Activated naive CD4-positive, alpha-beta T cell treated with anti-CD3 and anti-CD28 coated beads, Interleukin-2, amount 50 U/mL, for 72 hours (primary cell): ENCODE data around the gene EDC4. TPM values are rescaled to one million over a fixed set of nuclear protein-coding genes. Genes with fewer than 3 reads are reported as not detected.
A peak's percentile ranks its signal among the peaks of the same experiment; 100 is the strongest.
"Not testable (repeated sequence)": the region's sequence is repeated elsewhere in the genome, so short reads cannot be mapped to it uniquely, and the experiment has no call there.

Experiments
- ATAC-seq, 2 donors: fragments of 150-1000 bp; cut with Tn5 transposase; 2 replicates each; pipeline ENCODE4 v1.10.0; 2021; ENCODE audit warnings: mild to moderate bottlenecking in 2 of 2, moderate library complexity in 2 of 2
- DNase-seq, 2 donors: peaks; one replicate each; pipeline ENCODE4 v3.0.0; 2021 to 2022; ENCODE audit warnings: low spot score in 2 of 2
- H3K27ac Mint-ChIP-seq, 2 donors: one replicate each; pipeline ENCODE4 v1.8.0; 2022; ENCODE audit warnings: mild to moderate bottlenecking in 2 of 2, mixed read lengths in 2 of 2
- H3K36me3 Mint-ChIP-seq, 2 donors: one replicate each; pipeline ENCODE4 v1.8.0; 2022; ENCODE audit warnings: mixed read lengths in 2 of 2
- H3K9me3 Mint-ChIP-seq, 2 donors: one replicate each; pipeline ENCODE4 v1.8.0; 2022; ENCODE audit warnings: mixed read lengths in 2 of 2
- total RNA-seq, 2 donors: library from RNA; stranded (reverse); gene quantifications; one replicate each; pipeline ENCODE4 v1.2.3, GENCODE V29; 2022

EDC4 gene
- total RNA-seq, 2 donors from 2014 or later: 108 to 117 TPM

- H3K36me3 Mint-ChIP-seq: peaks cover 0 to 7% of the 10 kb centered on the region in 2 donors
- H3K9me3 Mint-ChIP-seq: no peaks in the 10 kb centered on the region
- ATAC-seq: no peak
- peak within 1 kb of the TSS; percentile 57 to 81 for H3K27ac Mint-ChIP-seq
- DNase-seq: no peak
Observed at GRCh38 chr16:67884684-67885083, 11.8 kb downstream of the EDC4 start, which contains the start of gene NRN1L. TSS of gene NRN1L (plus strand) at chr16:67884885. CDS start at chr16:67884904, 19 bp downstream.

GRCh38 chr16:67885545-67885944 lies 12.7 kb downstream of the EDC4 start:
- Mint-ChIP-seq H3K36me3 (peaks cover 0 to 7% of the 10 kb centered on the region in 2 donors), H3K9me3 (no peaks in the 10 kb centered on the region), H3K27ac (no peak overlapping the region)
- ATAC-seq: no peak
- no peak for DNase-seq

- ATAC-seq: no peak
- peaks cover 0 to 7% of the 10 kb centered on the region in 2 donors for H3K36me3 Mint-ChIP-seq
Observed at GRCh38 chr16:67885976-67886375, 13.1 kb downstream of the EDC4 start.

GRCh38 chr16:67886387-67886786 lies 13.5 kb downstream of the EDC4 start:
- peaks cover 0 to 7% of the 10 kb centered on the region in 2 donors for H3K36me3 Mint-ChIP-seq
- DNase-seq (no peak), ATAC-seq (no peak)
- H3K9me3 Mint-ChIP-seq: no peaks in the 10 kb centered on the region
- H3K27ac Mint-ChIP-seq: no peak overlapping the region

More at GRCh38 chr16:67885976-67886375, 13.1 kb downstream of the EDC4 start:
- Mint-ChIP-seq H3K27ac (no peak overlapping the region), H3K9me3 (no peaks in the 10 kb centered on the region)
- no peak for DNase-seq

- Mint-ChIP-seq H3K36me3 (peaks cover under 1 to 4% of the 10 kb centered on the region in 2 donors), H3K27ac (peak overlapping the region in 1 of 2 donors; percentile 86), H3K9me3 (no peaks in the 10 kb centered on the region)
- ATAC-seq (no peak), DNase-seq (no peak)
Observed at GRCh38 chr16:67888331-67888730, 15.5 kb downstream of the EDC4 start.

GRCh38 chr16:67892375-67892774 lies 19.5 kb downstream of the EDC4 start:
- H3K9me3 Mint-ChIP-seq: no peaks in the 10 kb centered on the region
- no peak for DNase-seq
- no peak for ATAC-seq
- H3K36me3 Mint-ChIP-seq: peaks cover 4 to 7% of the 10 kb centered on the region in 2 donors
- peak overlapping the region; percentile 66 to 94 for H3K27ac Mint-ChIP-seq

- H3K27ac Mint-ChIP-seq: peak within 1 kb of the TSS; percentile 94 to 97
- DNase-seq (peak; percentile 90 to 92), ATAC-seq (peak; percentile 100)
- H3K9me3 Mint-ChIP-seq: no peaks in the 10 kb centered on the region
- H3K36me3 Mint-ChIP-seq: peaks cover 4 to 7% of the 10 kb centered on the region in 2 donors
Observed at GRCh38 chr16:67892899-67893742, 20.3 kb downstream of the EDC4 start, which contains the start of gene PSKH1. TSS of gene PSKH1 (plus strand) at chr16:67893254. CDS start at chr16:67908750, 15,496 bp downstream.

- DNase-seq (no peak), ATAC-seq (no peak)
- Mint-ChIP-seq H3K27ac (peak overlapping the region; percentile 94 to 97), H3K9me3 (no peaks in the 10 kb centered on the region), H3K36me3 (peaks cover 4 to 7% of the 10 kb centered on the region in 2 donors)
Observed at GRCh38 chr16:67893743-67894399, 21.0 kb downstream of the EDC4 start.

GRCh38 chr16:67897231-67897630 lies 24.4 kb downstream of the EDC4 start:
- Mint-ChIP-seq H3K9me3 (no peaks in the 10 kb centered on the region), H3K27ac (no peak overlapping the region), H3K36me3 (peaks cover 4 to 7% of the 10 kb centered on the region in 2 donors)
- ATAC-seq (no peak), DNase-seq (no peak)

- H3K27ac Mint-ChIP-seq: peak overlapping the region in 1 of 2 donors; percentile 22
- DNase-seq (no peak), ATAC-seq (no peak)
- H3K9me3 Mint-ChIP-seq: no peaks in the 10 kb centered on the region
- no peaks in the 10 kb centered on the region for H3K36me3 Mint-ChIP-seq
Observed at GRCh38 chr16:67901734-67902133, 28.9 kb downstream of the EDC4 start.

- DNase-seq (no peak), ATAC-seq (no peak)
- H3K9me3 Mint-ChIP-seq: no peaks in the 10 kb centered on the region
- H3K27ac Mint-ChIP-seq: no peak overlapping the region
- H3K36me3 Mint-ChIP-seq: no peaks in the 10 kb centered on the region
Observed at GRCh38 chr16:67902831-67903230, 30.0 kb downstream of the EDC4 start.

- peak overlapping the region; percentile 0 to 72 for H3K27ac Mint-ChIP-seq
- no peak for ATAC-seq
- H3K36me3 Mint-ChIP-seq: no peaks in the 10 kb centered on the region
- DNase-seq: no peak
- H3K9me3 Mint-ChIP-seq: no peaks in the 10 kb centered on the region
Observed at GRCh38 chr16:67907397-67908180, 34.7 kb downstream of the EDC4 start.

- Mint-ChIP-seq H3K36me3 (no peaks in the 10 kb centered on the region), H3K27ac (peak overlapping the region; percentile 72 to 80), H3K9me3 (no peaks in the 10 kb centered on the region)
- ATAC-seq (no peak), DNase-seq (no peak)
Observed at GRCh38 chr16:67909056-67909742, 36.3 kb downstream of the EDC4 start.

GRCh38 chr16:67910158-67910557 lies 37.3 kb downstream of the EDC4 start:
- H3K27ac Mint-ChIP-seq: peak overlapping the region; percentile 46 to 80
- DNase-seq: peak in 1 of 2 donors; percentile 38
- no peaks in the 10 kb centered on the region for H3K9me3 Mint-ChIP-seq
- ATAC-seq: peak; percentile 90
- H3K36me3 Mint-ChIP-seq: no peaks in the 10 kb centered on the region

GRCh38 chr16:67914758-67915495 lies 42.1 kb downstream of the EDC4 start:
- DNase-seq (no peak), ATAC-seq (no peak)
- H3K36me3 Mint-ChIP-seq: no peaks in the 10 kb centered on the region
- H3K9me3 Mint-ChIP-seq: no peaks in the 10 kb centered on the region
- H3K27ac Mint-ChIP-seq: peak overlapping the region in 1 of 2 donors; percentile 65

GRCh38 chr16:67915496-67915769 lies 42.6 kb downstream of the EDC4 start:
- H3K36me3 Mint-ChIP-seq, H3K27ac Mint-ChIP-seq, DNase-seq, H3K9me3 Mint-ChIP-seq, ATAC-seq: not testable (repeated sequence)
